GM12874 (cell line): ENCODE data around the gene PDZD4.

ENCODE experiments used
- CTCF ChIP-seq: IDR thresholded peaks from 2 replicates; pipeline ENCODE4 v1.5.1; 2011; ENCODE audit warnings: low read depth, mild to moderate bottlenecking, control low read depth, low read length, moderate library complexity; ENCODE audit not compliant: insufficient read depth

Gene PDZD4

GRCh38 chrX:153786669-153787068 is 43.7 kb downstream of the PDZD4 start:
- no peak for TF ChIP-seq CTCF

- TF ChIP-seq CTCF: no peak
Measured at GRCh38 chrX:153784325-153784967, 45.9 kb downstream of the PDZD4 start.

GRCh38 chrX:153783378-153784013 is 46.8 kb downstream of the PDZD4 start:
- no peak for TF ChIP-seq CTCF

- no peak for TF ChIP-seq CTCF
Measured at GRCh38 chrX:153782871-153783270, 47.5 kb downstream of the PDZD4 start.

GRCh38 chrX:153782313-153782712 is 48.0 kb downstream of the PDZD4 start:
- no peak for TF ChIP-seq CTCF

GRCh38 chrX:153781428-153782047 is 48.8 kb downstream of the PDZD4 start:
- TF ChIP-seq CTCF: no peak

- no peak for TF ChIP-seq CTCF
Measured at GRCh38 chrX:153780678-153781427, 49.5 kb downstream of the PDZD4 start, which contains the start of gene SRPK3. TSS of gene SRPK3 (plus strand) at chrX:153781041. CDS start at chrX:153781087, 46 bp downstream.
